Loucy (cell line): ENCODE measurements around the gene ADAMTS8.

ENCODE experiments used
- H2AFZ ChIP-seq: fragments of 200-600 bp; sonication (generic); 2 replicates; pipeline ENCODE4 v1.6.0; 2016; ENCODE audit warnings: antibody characterized with exemption, mild to moderate bottlenecking, low read length, moderate library complexity
- H3F3A ChIP-seq: fragments of 200-600 bp; 2 replicates; pipeline ENCODE4 v1.6.0; 2016; ENCODE audit warnings: antibody characterized with exemption, low read depth, mild to moderate bottlenecking
- H3K27me3 ChIP-seq: fragments of 200-600 bp; sonication (generic); 2 replicates; pipeline ENCODE4 v1.6.1; 2014; ENCODE audit warnings: low read length, mild to moderate bottlenecking; ENCODE audit not compliant: insufficient read depth, poor library complexity, severe bottlenecking
- H3K36me3 ChIP-seq: fragments of 200-600 bp; sonication (generic); 2 replicates; pipeline ENCODE4 v1.6.1; 2016; ENCODE audit warnings: low read length; ENCODE audit not compliant: insufficient read depth
- H3K4me1 ChIP-seq: fragments of 200-600 bp; sonication (generic); 2 replicates; pipeline ENCODE4 v1.5.1; 2014; ENCODE audit warnings: low read length, mild to moderate bottlenecking; ENCODE audit not compliant: insufficient read depth, poor library complexity, severe bottlenecking
- H3K4me2 ChIP-seq: fragments of 200-600 bp; sonication (generic); 2 replicates; pipeline ENCODE4 v1.6.0; 2014; ENCODE audit warnings: antibody characterized with exemption, low read length, low read depth, mild to moderate bottlenecking; ENCODE audit not compliant: poor library complexity, severe bottlenecking
- H3K4me3 ChIP-seq: fragments of 200-600 bp; sonication (generic); 2 replicates; pipeline ENCODE4 v1.5.1; 2014; ENCODE audit warnings: low read length, mild to moderate bottlenecking, mixed read lengths; ENCODE audit not compliant: poor library complexity, severe bottlenecking
- H3K79me2 ChIP-seq: fragments of 200-600 bp; sonication (generic); 2 replicates; pipeline ENCODE4 v1.6.1; 2014; ENCODE audit warnings: low read length; ENCODE audit not compliant: insufficient read depth
- H3K9ac ChIP-seq: fragments of 200-600 bp; sonication (generic); 2 replicates; pipeline ENCODE4 v1.6.0; 2014; ENCODE audit warnings: mild to moderate bottlenecking, low read depth, low read length, moderate library complexity; ENCODE audit not compliant: poor library complexity, severe bottlenecking
- H3K9me2 ChIP-seq: fragments of 200-600 bp; sonication (generic); replicated peaks from 2 replicates; pipeline ENCODE4 v1.6.1; 2016; ENCODE audit warnings: low read depth, low read length, mixed read lengths
- H3K9me3 ChIP-seq: fragments of 200-600 bp; sonication (generic); 2 replicates; pipeline ENCODE4 v1.6.1; 2014; ENCODE audit warnings: mild to moderate bottlenecking, antibody characterized with exemption, low read length, low read depth; ENCODE audit not compliant: insufficient read depth
- H4K20me1 ChIP-seq: fragments of 200-600 bp; sonication (generic); 2 replicates; pipeline ENCODE4 v1.6.0; 2014; ENCODE audit warnings: antibody characterized with exemption, low read length, mild to moderate bottlenecking; ENCODE audit not compliant: insufficient read depth, poor library complexity, severe bottlenecking
- EZH2phosphoT487 ChIP-seq: fragments of 200-600 bp; IDR thresholded peaks from 2 replicates; pipeline ENCODE4 v1.6.1; 2018; ENCODE audit warnings: antibody characterized with exemption, mild to moderate bottlenecking, moderate library complexity, borderline replicate concordance
- TF ChIP-seq, protein P1 (sequence below): fragments of 200-600 bp; sonication (generic); conservative IDR thresholded peaks from 2 replicates; pipeline ENCODE4 v1.5.1; 2014; ENCODE audit warnings: mild to moderate bottlenecking, antibody characterized with exemption, low read length

The ADAMTS8 gene

DNA sequence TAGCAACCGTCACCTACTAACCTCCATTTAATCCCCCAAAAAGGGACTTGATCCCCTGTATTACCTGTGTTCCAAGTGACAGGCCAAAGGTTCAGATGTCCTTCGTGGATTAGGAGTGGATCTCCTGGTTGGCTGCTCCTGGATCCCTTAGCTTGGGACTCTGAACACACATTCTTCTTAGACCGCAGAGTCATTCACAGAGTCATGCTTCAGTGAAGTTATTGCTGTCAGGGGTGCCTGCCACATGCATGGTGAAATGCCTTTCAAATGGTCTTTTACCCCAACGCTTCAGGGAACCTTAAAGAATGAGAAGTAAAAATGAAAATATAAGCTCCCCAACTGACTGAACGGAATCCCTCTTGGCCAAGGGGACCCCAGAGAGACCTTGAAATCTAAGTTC, 49.1 kb downstream of the ADAMTS8 start:
- Histone ChIP-seq H3K9me3 (no peaks in the 10 kb centered on the region), H3K4me3 (no peak overlapping the region), H3K36me3 (no peaks in the 10 kb centered on the region), H3K27me3 (no peaks in the 10 kb centered on the region), H2AFZ (no peak overlapping the region), H3K4me2 (no peak overlapping the region), H3K4me1 (no peaks in the 10 kb centered on the region), H3F3A (no peaks in the 10 kb centered on the region), H3K9me2 (no peaks in the 10 kb centered on the region), H3K79me2 (no peaks in the 10 kb centered on the region), H3K9ac (no peak overlapping the region), H4K20me1 (no peaks in the 10 kb centered on the region)
- no peak for TF ChIP-seq EZH2phosphoT487
- TF ChIP-seq, protein P1, sequence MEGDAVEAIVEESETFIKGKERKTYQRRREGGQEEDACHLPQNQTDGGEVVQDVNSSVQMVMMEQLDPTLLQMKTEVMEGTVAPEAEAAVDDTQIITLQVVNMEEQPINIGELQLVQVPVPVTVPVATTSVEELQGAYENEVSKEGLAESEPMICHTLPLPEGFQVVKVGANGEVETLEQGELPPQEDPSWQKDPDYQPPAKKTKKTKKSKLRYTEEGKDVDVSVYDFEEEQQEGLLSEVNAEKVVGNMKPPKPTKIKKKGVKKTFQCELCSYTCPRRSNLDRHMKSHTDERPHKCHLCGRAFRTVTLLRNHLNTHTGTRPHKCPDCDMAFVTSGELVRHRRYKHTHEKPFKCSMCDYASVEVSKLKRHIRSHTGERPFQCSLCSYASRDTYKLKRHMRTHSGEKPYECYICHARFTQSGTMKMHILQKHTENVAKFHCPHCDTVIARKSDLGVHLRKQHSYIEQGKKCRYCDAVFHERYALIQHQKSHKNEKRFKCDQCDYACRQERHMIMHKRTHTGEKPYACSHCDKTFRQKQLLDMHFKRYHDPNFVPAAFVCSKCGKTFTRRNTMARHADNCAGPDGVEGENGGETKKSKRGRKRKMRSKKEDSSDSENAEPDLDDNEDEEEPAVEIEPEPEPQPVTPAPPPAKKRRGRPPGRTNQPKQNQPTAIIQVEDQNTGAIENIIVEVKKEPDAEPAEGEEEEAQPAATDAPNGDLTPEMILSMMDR = no peak

DNA sequence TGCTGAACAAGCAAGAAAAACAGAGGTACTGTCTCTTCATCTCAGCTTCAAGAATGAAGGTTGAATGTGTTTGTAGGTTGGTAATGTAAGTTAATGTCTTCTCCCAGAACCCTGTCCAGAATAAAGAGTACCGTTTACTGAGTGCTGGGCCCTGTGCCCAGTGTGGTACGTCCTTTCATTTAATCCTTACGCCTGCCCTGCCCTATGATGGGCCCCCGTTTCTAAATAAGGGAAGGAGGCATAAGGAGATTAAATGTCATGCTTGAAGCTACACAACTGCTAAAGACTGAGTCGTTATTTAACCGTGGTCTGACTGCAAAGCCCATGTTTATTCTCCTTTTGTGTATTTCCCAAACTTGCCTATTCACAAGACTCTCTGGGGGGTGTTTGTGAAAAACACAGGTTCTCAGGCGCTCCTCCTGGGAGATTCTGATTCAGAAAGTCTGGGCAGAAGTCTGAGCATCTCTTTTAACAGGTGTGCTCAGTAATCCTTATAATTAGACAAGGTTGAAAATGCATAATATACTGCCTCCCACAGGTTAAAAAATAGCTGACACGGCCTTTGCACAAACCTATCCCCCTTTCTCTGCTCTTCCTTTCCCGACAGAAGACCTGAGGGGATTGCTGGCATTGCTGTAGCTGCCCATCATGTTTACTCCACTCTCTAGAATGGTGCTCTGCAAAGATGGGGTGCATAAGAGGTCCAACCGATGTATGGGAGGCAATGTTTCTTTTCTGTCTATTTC, 57.4 kb downstream of the ADAMTS8 start:
- TF ChIP-seq, protein P1 = peak; percentile 44
- TF ChIP-seq EZH2phosphoT487 = no peak
- Histone ChIP-seq H3K79me2 (no peaks in the 10 kb centered on the region), H3K9ac (no peak overlapping the region), H2AFZ (no peak overlapping the region), H3K4me2 (no peak overlapping the region), H3K27me3 (no peaks in the 10 kb centered on the region), H3K4me1 (no peaks in the 10 kb centered on the region), H3K9me3 (no peaks in the 10 kb centered on the region), H3F3A (no peaks in the 10 kb centered on the region), H4K20me1 (no peaks in the 10 kb centered on the region), H3K9me2 (no peaks in the 10 kb centered on the region), H3K4me3 (no peak overlapping the region), H3K36me3 (no peaks in the 10 kb centered on the region)

DNA sequence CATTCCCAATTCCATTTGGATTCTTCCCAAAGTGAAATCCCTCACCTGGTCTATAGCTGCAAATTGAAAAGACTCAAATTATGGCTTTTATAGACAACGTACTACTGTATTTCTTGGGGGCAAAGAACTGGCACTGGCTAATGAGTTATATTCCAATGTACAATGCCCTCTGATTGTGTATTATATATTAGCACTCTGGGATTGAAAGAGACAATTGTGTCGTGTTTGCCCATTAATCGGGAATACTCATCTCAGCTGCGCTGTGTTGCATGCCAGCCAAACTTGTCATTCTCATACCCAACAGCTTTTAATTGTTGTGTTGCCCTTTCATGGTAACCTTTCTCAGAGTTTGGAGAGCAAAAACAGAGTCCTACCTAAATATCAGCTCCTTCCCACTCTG, 58.7 kb downstream of the ADAMTS8 start:
- H3K4me1 ChIP-seq = no peaks in the 10 kb centered on the region
- H2AFZ ChIP-seq = no peak overlapping the region
- TF ChIP-seq, protein P1 = no peak
- no peak for TF ChIP-seq EZH2phosphoT487
- H3F3A ChIP-seq = no peaks in the 10 kb centered on the region
- H3K79me2 ChIP-seq = no peaks in the 10 kb centered on the region
- H3K36me3 ChIP-seq = no peaks in the 10 kb centered on the region
- no peaks in the 10 kb centered on the region for H3K27me3 ChIP-seq
- no peak overlapping the region for H3K9ac ChIP-seq
- no peak overlapping the region for H3K4me2 ChIP-seq
- H3K9me3 ChIP-seq = no peaks in the 10 kb centered on the region
- H4K20me1 ChIP-seq = no peaks in the 10 kb centered on the region
- no peaks in the 10 kb centered on the region for H3K9me2 ChIP-seq
- no peak overlapping the region for H3K4me3 ChIP-seq
